Lower lobe of right lung (tissue), 2 donors: ENCODE data around the gene PCID2. TPM values are rescaled to one million over a fixed set of nuclear protein-coding genes. Genes with fewer than 3 reads are reported as not detected.
A peak's percentile ranks its signal among the peaks of the same experiment; 100 is the strongest.

Experiments
- ATAC-seq, 2 donors: fragments of 200-7000 bp; cut with Tn5 transposase; one replicate each; pipeline ENCODE4 v1.9.1; 2020 to 2022; ENCODE audit warnings: mild to moderate bottlenecking in 2 of 2, moderate library complexity in 2 of 2
- DNase-seq: peaks from one replicate; pipeline ENCODE4 v3.0.0-alpha.2; 2020
- H3K27ac ChIP-seq: fragments of 200-600 bp; one replicate; pipeline ENCODE4 v1.8.0; 2022
- H3K27me3 ChIP-seq: fragments of 200-600 bp; one replicate; pipeline ENCODE4 v1.8.0; 2022; ENCODE audit warnings: low read depth
- H3K36me3 ChIP-seq: fragments of 200-600 bp; one replicate; pipeline ENCODE4 v1.8.0; 2022; ENCODE audit warnings: mild to moderate bottlenecking
- H3K4me1 ChIP-seq: fragments of 200-600 bp; one replicate; pipeline ENCODE4 v1.8.0; 2022
- H3K4me3 ChIP-seq: fragments of 200-600 bp; one replicate; pipeline ENCODE4 v1.8.0; 2022; ENCODE audit warnings: mild to moderate bottlenecking
- H3K9me3 ChIP-seq: fragments of 200-600 bp; one replicate; pipeline ENCODE4 v1.8.0; 2022
- intact Hi-C: fragments of 100-400 bp; cut with DNase I; formaldehyde crosslinking; loops from one replicate; pipeline ENCODE4 v1.11.0; 2022
- total RNA-seq: library from RNA; stranded (reverse); fragmentation: NEBNext Ultra II Directional; extraction: Animal tissue kit (Norgen Biotek cat#: 25700); gene quantifications from one replicate; pipeline ENCODE4 v1.2.1, GENCODE V29; 2021
- TF ChIP-seq, protein P1 (sequence below): fragments of 200-600 bp; IDR thresholded peaks from one replicate; pipeline ENCODE4 v1.8.0; 2022; ENCODE audit warnings: antibody characterized with exemption, mild to moderate bottlenecking
- donor health status: DM: no; HTN: yes; CAD: no; lungs with severe emphysema.

Gene PCID2
- total RNA-seq, 1 donor from 2014 or later = 35.1 TPM

DNA sequence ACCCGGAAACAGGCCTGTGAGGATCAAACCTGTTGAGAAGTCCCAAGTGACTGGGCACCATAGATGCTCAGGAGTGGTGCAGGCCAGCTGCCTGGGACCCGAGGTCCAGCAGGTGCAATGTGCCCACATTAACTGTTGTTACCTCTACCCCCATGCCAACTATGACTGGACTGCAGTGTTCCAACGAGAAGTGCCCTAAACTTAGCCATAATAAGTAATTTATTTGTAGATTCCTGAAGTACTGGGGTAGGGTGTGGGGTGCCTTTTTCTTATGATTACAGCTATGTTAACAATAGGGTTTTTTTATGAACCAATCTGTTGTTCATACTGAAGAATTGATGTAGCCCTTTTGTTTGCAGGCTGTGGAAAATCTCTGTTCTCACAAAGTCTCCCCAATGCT lies 10.1 kb upstream of the PCID2 start:
- Histone ChIP-seq H3K9me3 (no peaks in the 10 kb centered on the region), H3K27me3 (no peaks in the 10 kb centered on the region), H3K36me3 (peaks cover 42% of the 10 kb centered on the region), H3K4me3 (no peak overlapping the region), H3K27ac (no peak overlapping the region), H3K4me1 (peaks cover 48% of the 10 kb centered on the region)
- no peak for ATAC-seq
- DNase-seq = no peak
- intact Hi-C loops = no loop called here
- TF ChIP-seq, protein P1, sequence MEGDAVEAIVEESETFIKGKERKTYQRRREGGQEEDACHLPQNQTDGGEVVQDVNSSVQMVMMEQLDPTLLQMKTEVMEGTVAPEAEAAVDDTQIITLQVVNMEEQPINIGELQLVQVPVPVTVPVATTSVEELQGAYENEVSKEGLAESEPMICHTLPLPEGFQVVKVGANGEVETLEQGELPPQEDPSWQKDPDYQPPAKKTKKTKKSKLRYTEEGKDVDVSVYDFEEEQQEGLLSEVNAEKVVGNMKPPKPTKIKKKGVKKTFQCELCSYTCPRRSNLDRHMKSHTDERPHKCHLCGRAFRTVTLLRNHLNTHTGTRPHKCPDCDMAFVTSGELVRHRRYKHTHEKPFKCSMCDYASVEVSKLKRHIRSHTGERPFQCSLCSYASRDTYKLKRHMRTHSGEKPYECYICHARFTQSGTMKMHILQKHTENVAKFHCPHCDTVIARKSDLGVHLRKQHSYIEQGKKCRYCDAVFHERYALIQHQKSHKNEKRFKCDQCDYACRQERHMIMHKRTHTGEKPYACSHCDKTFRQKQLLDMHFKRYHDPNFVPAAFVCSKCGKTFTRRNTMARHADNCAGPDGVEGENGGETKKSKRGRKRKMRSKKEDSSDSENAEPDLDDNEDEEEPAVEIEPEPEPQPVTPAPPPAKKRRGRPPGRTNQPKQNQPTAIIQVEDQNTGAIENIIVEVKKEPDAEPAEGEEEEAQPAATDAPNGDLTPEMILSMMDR = no peak

DNA sequence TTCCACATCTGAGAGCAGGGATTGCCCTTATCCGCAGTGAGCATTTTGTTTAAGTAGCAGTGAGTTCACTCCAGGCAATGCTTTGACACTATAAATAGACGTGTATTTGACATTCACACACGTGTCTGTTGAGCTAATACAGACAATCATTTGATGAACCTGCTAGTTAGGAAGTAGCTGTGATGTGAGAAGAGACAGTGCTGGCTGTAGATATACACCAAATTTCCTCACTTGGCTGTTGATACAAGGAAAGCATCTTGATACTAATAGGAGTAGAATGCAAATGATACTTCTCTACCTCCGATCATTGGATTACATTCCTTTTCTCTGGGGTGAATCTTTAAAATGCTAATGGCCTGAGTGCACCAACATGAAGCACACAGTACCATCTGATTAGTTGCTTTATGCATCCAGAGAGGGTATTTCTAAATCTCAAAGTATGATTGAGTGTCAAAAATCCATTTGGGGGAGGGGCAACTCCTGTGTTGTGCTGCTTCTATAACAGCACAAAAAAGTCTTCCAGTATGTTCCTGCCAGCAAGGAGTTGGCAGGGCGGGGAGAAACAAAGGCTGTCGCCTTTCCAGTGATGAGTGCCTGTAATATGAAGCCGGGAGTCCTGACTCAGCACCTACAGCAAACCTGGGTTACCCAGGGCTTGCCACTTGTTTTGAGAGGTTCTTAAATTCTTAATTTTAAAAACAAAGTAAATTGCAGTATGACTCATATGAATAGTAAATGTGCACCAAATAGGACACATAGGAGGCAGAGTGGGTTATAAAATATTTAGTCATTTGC lies 8.0 kb upstream of the PCID2 start:
- peak overlapping the region; percentile 31 for H3K27ac ChIP-seq
- intact Hi-C loops = no loop called here
- DNase-seq (peak; percentile 71), ATAC-seq (peak; percentile 88 to 92)
- peaks cover 68% of the 10 kb centered on the region for H3K4me1 ChIP-seq
- H3K27me3 ChIP-seq = no peaks in the 10 kb centered on the region
- no peaks in the 10 kb centered on the region for H3K9me3 ChIP-seq
- H3K4me3 ChIP-seq = no peak overlapping the region
- H3K36me3 ChIP-seq = peaks cover 38% of the 10 kb centered on the region
- TF ChIP-seq, protein P1 = no peak

DNA sequence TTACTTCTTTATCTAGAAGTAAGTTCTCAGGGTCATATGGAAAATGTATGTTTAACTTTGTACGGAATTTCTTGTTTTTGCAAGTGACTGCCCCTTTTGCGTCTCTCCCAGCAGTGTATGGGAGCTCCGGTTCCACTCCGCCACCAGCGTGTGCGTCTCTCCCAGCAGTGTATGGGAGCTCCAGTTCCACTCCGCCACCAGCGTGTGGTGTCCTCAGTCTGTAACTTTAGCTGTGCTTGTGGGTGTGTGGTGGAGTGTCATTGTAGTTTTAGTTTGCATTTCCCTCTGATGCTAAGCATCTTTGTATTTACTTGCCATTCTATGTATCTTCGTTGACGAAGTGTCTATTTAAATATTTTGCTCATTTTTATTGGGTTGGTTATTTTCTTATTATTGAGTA lies 3.3 kb upstream of the PCID2 start:
- Histone ChIP-seq H3K9me3 (no peaks in the 10 kb centered on the region), H3K27me3 (no peaks in the 10 kb centered on the region), H3K36me3 (peaks cover 15% of the 10 kb centered on the region), H3K4me3 (no peak overlapping the region), H3K27ac (no peak overlapping the region), H3K4me1 (peaks cover 68% of the 10 kb centered on the region)
- TF ChIP-seq, protein P1 = no peak
- intact Hi-C loops = no loop called here
- no peak for DNase-seq
- no peak for ATAC-seq

DNA sequence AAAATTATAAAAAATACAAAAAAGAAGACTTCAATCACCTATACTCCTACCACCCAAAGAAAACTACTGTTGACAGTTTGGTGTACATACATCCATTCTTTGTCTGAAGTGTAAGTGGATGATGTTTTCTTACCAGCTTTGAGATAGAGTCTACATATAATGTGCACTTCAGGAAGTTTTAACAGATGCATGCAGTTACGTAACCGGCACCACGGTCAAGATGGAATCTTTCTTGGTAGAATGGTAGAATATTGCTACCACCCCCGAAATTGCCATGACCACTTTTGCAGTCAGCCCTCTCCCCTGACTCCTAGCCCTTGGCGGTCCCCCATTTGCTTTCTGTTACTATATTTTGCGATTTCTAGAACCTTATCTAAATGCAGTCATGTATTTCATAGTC lies 2.4 kb upstream of the PCID2 start:
- Histone ChIP-seq H3K27ac (no peak overlapping the region), H3K4me3 (peak overlapping the region; percentile 86), H3K9me3 (no peaks in the 10 kb centered on the region), H3K36me3 (peaks cover 25% of the 10 kb centered on the region), H3K4me1 (peaks cover 68% of the 10 kb centered on the region), H3K27me3 (no peaks in the 10 kb centered on the region)
- TF ChIP-seq, protein P1 = no peak
- intact Hi-C loops = no loop called here
- ATAC-seq (no peak), DNase-seq (no peak)

DNA sequence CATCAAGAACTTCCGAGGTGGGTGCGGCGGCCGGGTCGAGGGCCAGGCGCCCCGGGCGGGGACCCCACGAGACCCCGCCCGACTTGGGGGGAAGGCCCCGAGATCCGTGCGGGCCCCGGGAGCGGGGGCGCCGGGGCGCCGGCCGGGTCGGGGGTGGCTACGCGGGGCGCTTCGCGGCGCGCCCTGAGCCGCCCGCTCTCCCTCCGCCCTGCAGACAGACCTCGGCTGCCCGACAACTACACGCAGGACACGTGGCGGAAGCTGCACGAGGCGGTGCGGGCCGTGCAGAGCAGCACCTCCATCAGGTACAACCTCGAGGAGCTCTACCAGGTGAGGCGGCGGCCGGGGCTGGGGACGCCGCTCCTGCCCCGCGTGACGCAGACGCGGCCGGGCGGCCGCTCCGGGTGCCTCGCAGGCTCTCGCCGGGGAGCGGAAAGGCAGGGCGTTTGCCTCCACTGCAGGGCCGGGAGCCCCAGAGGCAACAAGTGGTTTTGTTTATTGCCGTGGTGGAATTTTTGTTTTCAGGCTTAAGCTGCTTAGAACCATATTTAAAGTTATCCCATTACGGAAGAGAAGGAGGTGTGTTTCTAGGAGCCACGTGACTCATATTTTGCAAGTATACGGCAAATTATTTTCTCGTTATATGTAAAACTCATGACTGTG lies 1.4 kb upstream of the PCID2 start:
- ATAC-seq = peak; percentile 43 to 45
- peaks cover 74% of the 10 kb centered on the region for H3K4me1 ChIP-seq

More for the DNA sequence above, 1.4 kb upstream of the PCID2 start:
- intact Hi-C loops = no loop called here
- Histone ChIP-seq H3K9me3 (no peaks in the 10 kb centered on the region), H3K36me3 (peaks cover 25% of the 10 kb centered on the region), H3K27ac (peak overlapping the region; percentile 99), H3K4me3 (peak overlapping the region; percentile 86), H3K27me3 (no peaks in the 10 kb centered on the region)
- TF ChIP-seq, protein P1 = peak; percentile 18
- peak; percentile 80 for DNase-seq
